Peyer's patch (tissue), 4 donors: ENCODE measurements around the gene PALLD. TPM values are rescaled to one million over a fixed set of nuclear protein-coding genes. Genes with fewer than 3 reads are reported as not detected.

Source experiments
- DNase-seq, 3 donors: peaks; one replicate each; pipeline ENCODE4 v3.0.0-alpha.2; 2017 to 2019
- H3K27ac ChIP-seq, 4 donors: fragments of 200-600 bp; sonication (generic); one replicate each; pipeline ENCODE4 v1.5.1; 2016 to 2019
- H3K27me3 ChIP-seq, 2 donors: fragments of 200-600 bp; sonication (generic); one replicate each; pipeline ENCODE4 v1.5.1; 2019
- H3K36me3 ChIP-seq, 3 donors: fragments of 200-600 bp; sonication (generic); one replicate each; pipeline ENCODE4 v1.5.1; 2016 to 2019
- H3K4me1 ChIP-seq, 4 donors: fragments of 200-600 bp; sonication (generic); one replicate each; pipeline ENCODE4 v1.5.1; 2016 to 2019
- H3K4me3 ChIP-seq, 4 donors: fragments of 200-600 bp; sonication (generic); 1 replicate in 3 of 4; 2 replicates in 1 of 4; pipeline ENCODE4 v1.5.1; 2016 to 2019; ENCODE audit warnings: mild to moderate bottlenecking in 1 of 4
- H3K9me3 ChIP-seq, 4 donors: fragments of 200-600 bp; sonication (generic); one replicate each; pipeline ENCODE4 v1.5.1; 2016 to 2019; ENCODE audit warnings: mild to moderate bottlenecking in 1 of 4
- CTCF ChIP-seq, 6 experiments: fragments of 450-650 bp in 4 of 6; fragments of 200-600 bp in 2 of 6; sonication (generic) in 1 of 6; IDR thresholded peaks; one replicate each; pipeline ENCODE4 v1.5.1; 2017 to 2019; ENCODE audit warnings: antibody characterized with exemption in 6 of 6, mild to moderate bottlenecking in 3 of 6, moderate library complexity in 1 of 6
- POLR2A ChIP-seq, 2 donors: fragments of 450-650 bp; IDR thresholded peaks; one replicate each; pipeline ENCODE4 v1.5.1; 2017; ENCODE audit warnings: antibody characterized with exemption in 2 of 2, mild to moderate bottlenecking in 2 of 2, moderate library complexity in 2 of 2
- total RNA-seq, 4 donors: library from RNA; depleted of rRNA; stranded (reverse); fragments of >200 nt; gene quantifications; one replicate each; pipeline ENCODE4 v1.1.0, GENCODE V29; 2016

The PALLD gene
- total RNA-seq, 4 donors from 2014 or later: 68.0 to 175 (median 78.4) TPM

GRCh38 chr4:168607215-168607614 lies 110.4 kb downstream of the PALLD start:
- Histone ChIP-seq H3K9me3 (no peaks in the 10 kb centered on the region), H3K36me3 (no peaks in the 10 kb centered on the region)
- TF ChIP-seq CTCF (IDR thresholded peaks at IDR 0.05) (no peak), POLR2A (IDR thresholded peaks at IDR 0.05) (no peak)

DNA sequence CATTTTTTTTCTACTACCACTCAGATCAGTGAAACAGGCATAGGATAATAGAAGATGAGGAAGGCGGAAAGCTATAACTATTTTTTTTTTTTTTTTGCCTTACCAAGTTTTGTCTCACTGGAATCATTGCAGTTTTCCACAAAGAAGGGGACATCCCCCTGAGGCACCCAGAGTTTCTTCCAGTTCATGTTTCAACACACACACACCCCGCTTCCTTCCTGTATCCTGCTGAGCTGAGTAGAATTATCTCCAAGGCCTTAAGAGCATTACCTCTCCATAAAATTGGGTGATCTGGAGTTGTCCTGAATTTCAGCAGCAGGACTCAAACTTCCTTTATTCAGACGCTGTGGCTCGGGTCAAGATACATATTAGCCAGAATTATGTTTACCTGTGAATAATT lies 111.9 kb downstream of the PALLD start:
- no peak for DNase-seq
- Histone ChIP-seq H3K9me3 (no peaks in the 10 kb centered on the region), H3K36me3 (no peaks in the 10 kb centered on the region), H3K27me3 (no peaks in the 10 kb centered on the region), H3K4me1 (no peaks in the 10 kb centered on the region), H3K4me3 (no peak overlapping the region), H3K27ac (no peak overlapping the region)
- no peak for TF ChIP-seq POLR2A (IDR thresholded peaks at IDR 0.05)

More at GRCh38 chr4:168607215-168607614, 110.4 kb downstream of the PALLD start:
- H3K4me1 ChIP-seq: no peaks in the 10 kb centered on the region
- DNase-seq: no peak
- no peak overlapping the region for H3K27ac ChIP-seq
- H3K4me3 ChIP-seq: no peak overlapping the region
- no peaks in the 10 kb centered on the region for H3K27me3 ChIP-seq

DNA sequence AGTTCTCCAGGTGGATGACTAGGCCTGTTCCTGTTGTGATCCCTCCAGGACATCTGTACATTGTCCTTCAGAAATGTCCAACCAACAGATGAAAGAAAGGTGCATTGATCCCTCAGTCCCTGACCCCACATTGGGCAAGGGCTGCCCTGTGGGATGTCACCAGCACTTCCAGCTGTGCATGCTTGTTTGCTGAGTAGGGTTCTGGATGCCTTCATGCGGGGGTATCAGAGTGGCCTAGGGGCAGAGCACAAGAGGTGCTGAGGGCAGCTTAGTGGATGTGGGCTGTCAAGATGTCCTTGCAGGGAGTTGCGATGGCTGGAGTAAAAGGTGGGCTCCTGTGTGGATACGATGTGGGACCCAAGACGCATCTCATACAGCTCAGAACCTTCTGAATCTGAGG lies 112.5 kb downstream of the PALLD start:
- TF ChIP-seq CTCF (IDR thresholded peaks at IDR 0.05): no peak
- TF ChIP-seq POLR2A (IDR thresholded peaks at IDR 0.05): no peak
- H3K27ac ChIP-seq: no peak overlapping the region
- H3K9me3 ChIP-seq: no peaks in the 10 kb centered on the region
- DNase-seq: no peak
- no peaks in the 10 kb centered on the region for H3K27me3 ChIP-seq
- H3K4me1 ChIP-seq: no peaks in the 10 kb centered on the region
- no peak overlapping the region for H3K4me3 ChIP-seq
- H3K36me3 ChIP-seq: no peaks in the 10 kb centered on the region

- Histone ChIP-seq H3K36me3 (no peaks in the 10 kb centered on the region), H3K9me3 (no peaks in the 10 kb centered on the region)
- TF ChIP-seq POLR2A (IDR thresholded peaks at IDR 0.05) (no peak), CTCF (IDR thresholded peaks at IDR 0.05) (no peak)
Observed at GRCh38 chr4:168610911-168611530, 114.2 kb downstream of the PALLD start.

DNA sequence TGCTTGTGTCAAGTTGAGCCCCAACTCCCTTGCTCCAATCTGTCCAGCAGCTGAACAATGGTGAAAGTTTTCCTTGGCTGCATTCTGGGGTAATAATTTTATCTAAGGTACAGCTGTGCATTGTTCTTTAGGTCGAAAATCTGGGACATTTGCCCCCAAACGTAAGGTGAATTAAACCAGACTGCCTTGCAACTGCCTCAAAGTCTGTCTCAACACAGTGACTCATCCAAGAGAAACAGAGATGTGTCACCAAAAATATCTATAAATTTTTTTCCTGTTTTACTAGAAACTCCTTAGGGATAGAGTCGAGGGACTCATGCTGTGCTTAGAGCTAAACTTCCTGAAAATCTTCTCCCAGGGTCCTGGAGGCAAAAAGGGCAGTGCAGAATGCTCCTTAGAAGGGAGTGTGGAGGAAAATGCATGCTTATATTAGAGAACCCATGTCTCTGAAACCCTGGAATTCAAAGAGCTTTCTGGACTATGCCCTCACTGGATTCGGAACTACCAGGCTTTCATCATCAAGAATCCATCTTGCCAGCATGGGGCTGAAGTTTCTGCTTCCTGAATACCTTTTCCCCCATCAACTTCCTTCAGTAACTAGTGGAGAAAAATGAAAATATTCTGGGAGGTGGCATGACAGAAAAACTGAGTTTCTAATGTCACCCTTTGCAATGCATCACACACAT lies 115.7 kb downstream of the PALLD start:
- Histone ChIP-seq H3K4me1 (no peaks in the 10 kb centered on the region), H3K27me3 (no peaks in the 10 kb centered on the region), H3K9me3 (no peaks in the 10 kb centered on the region), H3K27ac (no peak overlapping the region), H3K36me3 (no peaks in the 10 kb centered on the region), H3K4me3 (no peak overlapping the region)
- no peak for DNase-seq
- no peak for TF ChIP-seq CTCF (IDR thresholded peaks at IDR 0.05)
- TF ChIP-seq POLR2A (IDR thresholded peaks at IDR 0.05): no peak

More at GRCh38 chr4:168610911-168611530, 114.2 kb downstream of the PALLD start:
- H3K4me1 ChIP-seq: no peaks in the 10 kb centered on the region
- DNase-seq: no peak
- no peak overlapping the region for H3K27ac ChIP-seq
- H3K27me3 ChIP-seq: no peaks in the 10 kb centered on the region
- H3K4me3 ChIP-seq: no peak overlapping the region

- Histone ChIP-seq H3K27ac (no peak overlapping the region), H3K4me1 (no peaks in the 10 kb centered on the region), H3K27me3 (no peaks in the 10 kb centered on the region), H3K4me3 (no peak overlapping the region), H3K9me3 (no peaks in the 10 kb centered on the region), H3K36me3 (no peaks in the 10 kb centered on the region)
- TF ChIP-seq POLR2A (IDR thresholded peaks at IDR 0.05): no peak
- TF ChIP-seq CTCF (IDR thresholded peaks at IDR 0.05): no peak
- no peak for DNase-seq
Observed at GRCh38 chr4:168613869-168614268, 117.0 kb downstream of the PALLD start.
